H9 (cell line): ENCODE data around the gene MRGPRX3. TPM values are rescaled to one million over a fixed set of nuclear protein-coding genes. Genes with fewer than 3 reads are reported as not detected.

Experiments used
- DNase-seq: peaks from one replicate; pipeline ENCODE4 v3.0.0-alpha.2; 2017
- H2AFZ ChIP-seq: one replicate; pipeline ENCODE4 v1.6.1; 2013; ENCODE audit warnings: mild to moderate bottlenecking, low read length, control low read depth, moderate library complexity
- H2AK5ac ChIP-seq: 2 replicates; pipeline ENCODE4 v1.6.1; 2013; ENCODE audit warnings: low read length, control low read depth, mixed read lengths; ENCODE audit not compliant: insufficient read length
- H2BK120ac ChIP-seq: one replicate; pipeline ENCODE4 v1.6.1; 2013; ENCODE audit warnings: low read depth, mild to moderate bottlenecking, low read length, control low read depth, inconsistent platforms; ENCODE audit not compliant: poor library complexity, severe bottlenecking
- H2BK12ac ChIP-seq: 2 replicates; pipeline ENCODE4 v1.6.1; 2013; ENCODE audit warnings: low read length, control low read depth, mixed read lengths, low read depth; ENCODE audit not compliant: insufficient read length
- H2BK15ac ChIP-seq: 2 replicates; pipeline ENCODE4 v1.6.1; 2013; ENCODE audit warnings: low read depth, low read length, control low read depth
- H2BK20ac ChIP-seq: one replicate; pipeline ENCODE4 v1.6.1; 2013; ENCODE audit warnings: low read depth, mild to moderate bottlenecking, low read length, control low read depth, inconsistent platforms; ENCODE audit not compliant: poor library complexity, severe bottlenecking
- H2BK5ac ChIP-seq: 2 replicates; pipeline ENCODE4 v1.6.1; 2013; ENCODE audit warnings: low read length, control low read depth, mixed read lengths; ENCODE audit not compliant: insufficient read length
- H3K14ac ChIP-seq: 2 replicates; pipeline ENCODE4 v1.6.1; 2013; ENCODE audit warnings: low read length, control low read depth; ENCODE audit not compliant: insufficient read depth
- H3K18ac ChIP-seq: 2 replicates; pipeline ENCODE4 v1.6.1; 2013; ENCODE audit warnings: low read depth, mild to moderate bottlenecking, mixed read lengths, low read length, control low read depth; ENCODE audit not compliant: insufficient read length
- H3K23ac ChIP-seq: 2 replicates; pipeline ENCODE4 v1.6.1; 2013; ENCODE audit warnings: low read length, control low read depth, mixed read lengths, low read depth; ENCODE audit not compliant: insufficient read length
- H3K23me2 ChIP-seq: 2 replicates; pipeline ENCODE4 v1.6.1; 2013; ENCODE audit warnings: low read depth, mild to moderate bottlenecking, mixed read lengths, low read length, control low read depth; ENCODE audit not compliant: insufficient read length, poor library complexity, severe bottlenecking
- H3K27ac ChIP-seq: 2 replicates; pipeline ENCODE4 v1.5.1; 2013; ENCODE audit warnings: low read length, control low read depth, mixed read lengths, low read depth; ENCODE audit not compliant: insufficient read length
- H3K27me3 ChIP-seq: 2 replicates; pipeline ENCODE4 v1.6.1; 2013; ENCODE audit warnings: low read length, control low read depth, inconsistent platforms; ENCODE audit not compliant: insufficient read depth
- H3K4ac ChIP-seq: 2 replicates; pipeline ENCODE4 v1.6.1; 2013; ENCODE audit warnings: low read depth, mild to moderate bottlenecking, control low read depth, inconsistent platforms, low read length, moderate library complexity
- H3K4me1 ChIP-seq: 2 replicates; pipeline ENCODE4 v1.6.1; 2013; ENCODE audit warnings: low read length, control low read depth, inconsistent platforms; ENCODE audit not compliant: insufficient read depth
- H3K4me2 ChIP-seq: 2 replicates; pipeline ENCODE4 v1.6.1; 2013; ENCODE audit warnings: low read length, control low read depth, mixed read lengths; ENCODE audit not compliant: insufficient read length, insufficient read depth
- H3K56ac ChIP-seq: 2 replicates; pipeline ENCODE4 v1.6.1; 2013; ENCODE audit warnings: low read depth, mild to moderate bottlenecking, mixed read lengths, low read length, control low read depth; ENCODE audit not compliant: insufficient read length
- H3K79me1 ChIP-seq: 2 replicates; pipeline ENCODE4 v1.6.1; 2013; ENCODE audit warnings: low read depth, mild to moderate bottlenecking, moderate library complexity, low read length, control low read depth, inconsistent platforms; ENCODE audit not compliant: insufficient read depth, poor library complexity, severe bottlenecking
- H3K79me2 ChIP-seq: 2 replicates; pipeline ENCODE4 v1.6.1; 2013; ENCODE audit warnings: low read length, control low read depth, inconsistent platforms; ENCODE audit not compliant: insufficient read depth
- H3K9ac ChIP-seq: 2 replicates; pipeline ENCODE4 v1.6.1; 2013; ENCODE audit warnings: low read length, control low read depth, mixed read lengths; ENCODE audit not compliant: insufficient read length; ENCODE audit errors: extremely low read depth
- H3K9me3 ChIP-seq: one replicate; pipeline ENCODE4 v1.6.1; 2013; ENCODE audit warnings: low read depth, low read length, inconsistent platforms; ENCODE audit not compliant: control insufficient read depth
- H3T11ph ChIP-seq: one replicate; pipeline ENCODE4 v1.6.1; 2013; ENCODE audit warnings: mild to moderate bottlenecking, low read length, control low read depth, inconsistent platforms
- H4K20me1 ChIP-seq: one replicate; pipeline ENCODE4 v1.6.1; 2013; ENCODE audit not compliant: control insufficient read depth, insufficient read length, insufficient read depth
- H4K5ac ChIP-seq: 2 replicates; pipeline ENCODE4 v1.6.1; 2013; ENCODE audit warnings: low read depth, mild to moderate bottlenecking, mixed read lengths, low read length, control low read depth; ENCODE audit not compliant: insufficient read length
- H4K8ac ChIP-seq: replicated peaks from 2 replicates; pipeline ENCODE4 v1.6.1; 2013; ENCODE audit warnings: low read length, control low read depth, mixed read lengths, low read depth; ENCODE audit not compliant: insufficient read length
- H4K91ac ChIP-seq: 2 replicates; pipeline ENCODE4 v1.6.1; 2013; ENCODE audit warnings: low read depth, mild to moderate bottlenecking, moderate library complexity, mixed read lengths, low read length, control low read depth; ENCODE audit not compliant: insufficient read length
- H3K27ac Mint-ChIP-seq, 3 experiments: 2 replicates in 2 of 3; 3 replicates in 1 of 3; pipeline ENCODE4 v1.8.0; 2020 to 2021; ENCODE audit warnings: mixed read lengths in 3 of 3, mild to moderate bottlenecking in 1 of 3, moderate library complexity in 1 of 3
- H3K27me3 Mint-ChIP-seq: 2 replicates; pipeline ENCODE4 v1.8.0; 2021; ENCODE audit warnings: low read depth, mild to moderate bottlenecking, moderate library complexity, mixed read lengths
- H3K36me3 Mint-ChIP-seq, 3 experiments: 2 replicates in 2 of 3; 3 replicates in 1 of 3; pipeline ENCODE4 v1.8.0; 2020 to 2021; ENCODE audit warnings: low read depth in 3 of 3, mixed read lengths in 3 of 3; ENCODE audit not compliant: insufficient read depth in 1 of 3
- H3K4me1 Mint-ChIP-seq, 2 experiments: 2 replicates each; pipeline ENCODE4 v1.8.0; 2020; ENCODE audit warnings: mixed read lengths in 2 of 2
- H3K4me3 Mint-ChIP-seq, 2 experiments: 2 replicates in 1 of 2; 3 replicates in 1 of 2; pipeline ENCODE4 v1.8.0; 2020 to 2021; ENCODE audit warnings: mild to moderate bottlenecking in 2 of 2, mixed read lengths in 2 of 2, moderate library complexity in 1 of 2
- H3K9me3 Mint-ChIP-seq, 2 experiments: 2 replicates in 1 of 2; 3 replicates in 1 of 2; pipeline ENCODE4 v1.8.0; 2020; ENCODE audit warnings: mild to moderate bottlenecking in 2 of 2, mixed read lengths in 2 of 2, moderate library complexity in 1 of 2
- WGBS: extraction: QIAGEN DNeasy Blood & Tissue Kit; methylation state at CpG from one replicate; pipeline ENCODE4 v1.1.7; 2013; ENCODE audit warnings: missing lambda C conversion rate, low lambda C conversion rate, mixed read lengths; ENCODE audit not compliant: insufficient read length; ENCODE audit errors: extremely low coverage; 5-methylcytosine and 5-hydroxymethylcytosine counted together
- total RNA-seq: library from RNA; stranded (reverse); gene quantifications from 2 replicates; pipeline ENCODE4 v1.2.1, GENCODE V29; 2021
- TF ChIP-seq, protein P1 (sequence below): fragments of 200-600 bp; sonication (generic); conservative IDR thresholded peaks from 3 replicates; pipeline ENCODE4 v1.8.0; 2021; ENCODE audit warnings: antibody characterized with exemption, mild to moderate bottlenecking

The MRGPRX3 gene
- total RNA-seq, 1 experiment from 2014 or later = not detected

DNA sequence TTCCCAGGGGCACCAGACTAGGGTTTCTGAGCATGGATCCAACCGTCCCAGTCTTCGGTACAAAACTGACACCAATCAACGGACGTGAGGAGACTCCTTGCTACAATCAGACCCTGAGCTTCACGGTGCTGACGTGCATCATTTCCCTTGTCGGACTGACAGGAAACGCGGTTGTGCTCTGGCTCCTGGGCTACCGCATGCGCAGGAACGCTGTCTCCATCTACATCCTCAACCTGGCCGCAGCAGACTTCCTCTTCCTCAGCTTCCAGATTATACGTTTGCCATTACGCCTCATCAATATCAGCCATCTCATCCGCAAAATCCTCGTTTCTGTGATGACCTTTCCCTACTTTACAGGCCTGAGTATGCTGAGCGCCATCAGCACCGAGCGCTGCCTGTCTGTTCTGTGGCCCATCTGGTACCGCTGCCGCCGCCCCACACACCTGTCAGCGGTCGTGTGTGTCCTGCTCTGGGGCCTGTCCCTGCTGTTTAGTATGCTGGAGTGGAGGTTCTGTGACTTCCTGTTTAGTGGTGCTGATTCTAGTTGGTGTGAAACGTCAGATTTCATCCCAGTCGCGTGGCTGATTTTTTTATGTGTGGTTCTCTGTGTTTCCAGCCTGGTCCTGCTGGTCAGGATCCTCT is 41.0 kb downstream of the MRGPRX3 start:
- no peaks in the 10 kb centered on the region for H3K23me2 ChIP-seq
- H3K18ac ChIP-seq = no peak overlapping the region
- no peak overlapping the region for H3K27ac Mint-ChIP-seq
- TF ChIP-seq, protein P1, sequence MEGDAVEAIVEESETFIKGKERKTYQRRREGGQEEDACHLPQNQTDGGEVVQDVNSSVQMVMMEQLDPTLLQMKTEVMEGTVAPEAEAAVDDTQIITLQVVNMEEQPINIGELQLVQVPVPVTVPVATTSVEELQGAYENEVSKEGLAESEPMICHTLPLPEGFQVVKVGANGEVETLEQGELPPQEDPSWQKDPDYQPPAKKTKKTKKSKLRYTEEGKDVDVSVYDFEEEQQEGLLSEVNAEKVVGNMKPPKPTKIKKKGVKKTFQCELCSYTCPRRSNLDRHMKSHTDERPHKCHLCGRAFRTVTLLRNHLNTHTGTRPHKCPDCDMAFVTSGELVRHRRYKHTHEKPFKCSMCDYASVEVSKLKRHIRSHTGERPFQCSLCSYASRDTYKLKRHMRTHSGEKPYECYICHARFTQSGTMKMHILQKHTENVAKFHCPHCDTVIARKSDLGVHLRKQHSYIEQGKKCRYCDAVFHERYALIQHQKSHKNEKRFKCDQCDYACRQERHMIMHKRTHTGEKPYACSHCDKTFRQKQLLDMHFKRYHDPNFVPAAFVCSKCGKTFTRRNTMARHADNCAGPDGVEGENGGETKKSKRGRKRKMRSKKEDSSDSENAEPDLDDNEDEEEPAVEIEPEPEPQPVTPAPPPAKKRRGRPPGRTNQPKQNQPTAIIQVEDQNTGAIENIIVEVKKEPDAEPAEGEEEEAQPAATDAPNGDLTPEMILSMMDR = no peak
- no peaks in the 10 kb centered on the region for H3K79me1 ChIP-seq
- H3K79me2 ChIP-seq = no peaks in the 10 kb centered on the region
- no peaks in the 10 kb centered on the region for H3K4me1 ChIP-seq
- H3K14ac ChIP-seq = no peak overlapping the region
- H3K4me3 Mint-ChIP-seq = no peak overlapping the region
- H3K27me3 ChIP-seq = no peaks in the 10 kb centered on the region
- DNase-seq = no peak
- no peaks in the 10 kb centered on the region for H3K9me3 ChIP-seq
- peaks cover 16% of the 10 kb centered on the region for H3K27me3 Mint-ChIP-seq
- H4K20me1 ChIP-seq = no peaks in the 10 kb centered on the region
- H2BK12ac ChIP-seq = no peak overlapping the region
- no peak overlapping the region for H2BK15ac ChIP-seq
- no peak overlapping the region for H3K9ac ChIP-seq
- no CpG with 5 or more reads among the region's 28 CpGs for WGBS
- H2BK120ac ChIP-seq = no peak overlapping the region
- H3K27ac ChIP-seq = no peak overlapping the region
- no peak overlapping the region for H2AK5ac ChIP-seq
- no peak overlapping the region for H3T11ph ChIP-seq
- H3K4me1 Mint-ChIP-seq = no peaks in the 10 kb centered on the region
- no peak overlapping the region for H3K23ac ChIP-seq
- H3K9me3 Mint-ChIP-seq = no peaks in the 10 kb centered on the region
- no peak overlapping the region for H4K8ac ChIP-seq
- H3K4ac ChIP-seq = no peak overlapping the region
- no peak overlapping the region for H2BK20ac ChIP-seq
- H3K36me3 Mint-ChIP-seq = no peaks in the 10 kb centered on the region
- no peak overlapping the region for H4K91ac ChIP-seq
- no peak overlapping the region for H2AFZ ChIP-seq
- no peak overlapping the region for H2BK5ac ChIP-seq
- H3K56ac ChIP-seq = no peak overlapping the region
- H3K4me2 ChIP-seq = no peak overlapping the region
- no peak overlapping the region for H4K5ac ChIP-seq

Other genes with a start within 250 kb of the MRGPRX3 start
- gene SERGEF, start 119.5 kb upstream of the MRGPRX3 start, total RNA-seq = 29.5 and 31.4 TPM in 2 replicates
- gene TPH1, start 86.3 kb upstream of the MRGPRX3 start, total RNA-seq = 0.07 and 0.17 TPM in 2 replicates
- gene SAAL1, start 26.5 kb upstream of the MRGPRX3 start, total RNA-seq = 34.4 and 43.5 TPM in 2 replicates
- gene MRGPRX4, start 40.3 kb downstream of the MRGPRX3 start, total RNA-seq = not detected in 2 replicates
- gene SAA4, start 104.2 kb downstream of the MRGPRX3 start, total RNA-seq = not detected in 2 replicates
- gene SAA2, start 116.1 kb downstream of the MRGPRX3 start, total RNA-seq = not detected in 2 replicates
- not detected in 2 replicates for gene SAA1, start 133.7 kb downstream of the MRGPRX3 start, total RNA-seq
- gene HPS5, start 189.6 kb downstream of the MRGPRX3 start, total RNA-seq = 15.4 TPM in 2 replicates
- 39.4 and 39.5 TPM in 2 replicates for gene GTF2H1, start 190.0 kb downstream of the MRGPRX3 start, total RNA-seq